Erythroblast (primary cell): ENCODE results near the gene NDNF.

Experiments used
- GATA1 ChIP-seq: IDR thresholded peaks from 2 replicates; pipeline ENCODE4 v1.6.1; 2011; ENCODE audit warnings: low read depth, mild to moderate bottlenecking, control low read depth, low read length, moderate library complexity
- POLR2A ChIP-seq: IDR thresholded peaks from 2 replicates; pipeline ENCODE4 v1.6.1; 2011; ENCODE audit warnings: mild to moderate bottlenecking, low read length

- TF ChIP-seq POLR2A (no peak), GATA1 (no peak)
These were observed 42.4 kb upstream of the NDNF start for GRCh38 chr4:121114756-121115155.
